Measurements from ENCODE around the gene RPS16. TPM values are rescaled to one million over a fixed set of nuclear protein-coding genes. Genes with fewer than 3 reads are reported as not detected.

Gene RPS16
- total and polyA plus RNA-seq, 9 of the 15 experiments (the other 6 are each of a cell fraction or from before 2014, with no cell fraction given): 82.6 to 3,671 (median 2,204) TPM

GRCh38 chr19:39390451-39390750 is 45.3 kb downstream of the RPS16 start (continued):
- no peak for TF ChIP-seq ZBTB11 (CRISPR knock-in tag; IDR thresholded peaks at IDR 0.05)
- 0 out of 2 replicates have a peak, but pooled peaks have one; percentile 25 for TF ChIP-seq RNF219 (CRISPR knock-in tag; IDR thresholded peaks at IDR 0.05)
- no peak for TF ChIP-seq BRF1 (IDR thresholded peaks at IDR 0.05; ENCODE audit: borderline replicate concordance, extremely low read depth, insufficient read length)
- TF ChIP-seq POLR2AphosphoS2 (IDR thresholded peaks at IDR 0.05; ENCODE audit: low read length): no peak
- TF ChIP-seq NCOA2 (IDR thresholded peaks at IDR 0.05; ENCODE audit: partially characterized antibody in 2 of 2): no peak
- TF ChIP-seq ZNF589 (CRISPR knock-in tag; IDR thresholded peaks at IDR 0.05; ENCODE audit: low read depth): 0 out of 2 replicates have a peak, but pooled peaks have one; percentile 35
- TF ChIP-seq KHSRP (IDR thresholded peaks at IDR 0.05): peak; percentile 79
- no peak for TF ChIP-seq ZNF644 (tag; IDR thresholded peaks at IDR 0.05; ENCODE audit: low read depth)
- TF ChIP-seq THAP7 (CRISPR knock-in tag; IDR thresholded peaks at IDR 0.05): no peak
- TF ChIP-seq CREB1 (IDR thresholded peaks at IDR 0.05): peak; percentile 95
- TF ChIP-seq CREB1 (CRISPR knock-in tag; IDR thresholded peaks at IDR 0.05): no peak; the same call in 1 of the 2 replicates
- no peak for TF ChIP-seq ZNF277 (CRISPR knock-in tag; IDR thresholded peaks at IDR 0.05; ENCODE audit: borderline replicate concordance)
- TF ChIP-seq TAF1 (IDR thresholded peaks at IDR 0.05; ENCODE audit: control insufficient read depth, extremely low read depth, insufficient read depth, low read length, severe bottlenecking): no peak
- no peak for TF ChIP-seq IRF9 (tag; IDR thresholded peaks at IDR 0.05)
- no peak for TF ChIP-seq SIN3A (IDR thresholded peaks at IDR 0.05; ENCODE audit: borderline replicate concordance in 2 of 2, control insufficient read depth in 1 of 2, low read depth in 2 of 2, low read length in 2 of 2)
- TF ChIP-seq SRSF9 (IDR thresholded peaks at IDR 0.05; ENCODE audit: borderline replicate concordance, low read depth, low read length): no peak
- no peak for TF ChIP-seq KLF16 (IDR thresholded peaks at IDR 0.05)
- TF ChIP-seq SIX5 (IDR thresholded peaks at IDR 0.05; ENCODE audit: borderline replicate concordance in 1 of 2, insufficient read depth in 1 of 2, low read depth in 1 of 2, low read length in 2 of 2): no peak

Measured in K562 (cell line).